Measurements from ENCODE around the gene SEMA3F. TPM values are rescaled to one million over a fixed set of nuclear protein-coding genes. Genes with fewer than 3 reads are reported as not detected.

SEMA3F gene
- total and polyA plus RNA-seq, 9 donors = 1.9 to 31.5 (median 7.2) TPM

DNA sequence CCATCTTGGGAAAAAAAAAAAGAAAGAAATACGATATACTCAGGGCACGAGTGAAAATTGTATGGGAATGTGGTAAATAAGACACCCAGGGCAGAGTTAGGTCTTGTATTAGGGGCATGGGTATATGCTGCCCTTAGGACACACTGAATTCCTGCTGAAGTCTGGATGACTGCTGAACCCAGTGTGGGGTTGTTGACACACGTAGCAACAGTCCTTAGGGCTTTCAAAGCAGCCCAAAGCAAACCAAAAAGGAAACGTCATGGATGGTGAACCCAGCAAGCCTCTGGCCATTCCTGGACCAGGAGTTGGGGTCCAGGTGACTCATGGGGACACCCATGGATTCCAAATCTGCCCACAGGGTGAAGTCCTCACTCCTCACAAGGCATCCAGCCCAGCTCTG is 27.1 kb upstream of the SEMA3F start:
- intact Hi-C loops (cut with DNase I) = loop anchor here in 1 of 4 donors (10.0 kb wide), 1 partner anchor 147 kb away; the partner anchor contains the start of gene LSMEM2
- H3K4me1 ChIP-seq (ENCODE audit: insufficient read depth) = peaks cover 10% of the 10 kb centered on the region
- H3K27ac ChIP-seq = no peak overlapping the region
- H3K9me3 ChIP-seq = no peaks in the 10 kb centered on the region
- no peaks in the 10 kb centered on the region for H3K36me3 ChIP-seq
- TF ChIP-seq, protein P1, sequence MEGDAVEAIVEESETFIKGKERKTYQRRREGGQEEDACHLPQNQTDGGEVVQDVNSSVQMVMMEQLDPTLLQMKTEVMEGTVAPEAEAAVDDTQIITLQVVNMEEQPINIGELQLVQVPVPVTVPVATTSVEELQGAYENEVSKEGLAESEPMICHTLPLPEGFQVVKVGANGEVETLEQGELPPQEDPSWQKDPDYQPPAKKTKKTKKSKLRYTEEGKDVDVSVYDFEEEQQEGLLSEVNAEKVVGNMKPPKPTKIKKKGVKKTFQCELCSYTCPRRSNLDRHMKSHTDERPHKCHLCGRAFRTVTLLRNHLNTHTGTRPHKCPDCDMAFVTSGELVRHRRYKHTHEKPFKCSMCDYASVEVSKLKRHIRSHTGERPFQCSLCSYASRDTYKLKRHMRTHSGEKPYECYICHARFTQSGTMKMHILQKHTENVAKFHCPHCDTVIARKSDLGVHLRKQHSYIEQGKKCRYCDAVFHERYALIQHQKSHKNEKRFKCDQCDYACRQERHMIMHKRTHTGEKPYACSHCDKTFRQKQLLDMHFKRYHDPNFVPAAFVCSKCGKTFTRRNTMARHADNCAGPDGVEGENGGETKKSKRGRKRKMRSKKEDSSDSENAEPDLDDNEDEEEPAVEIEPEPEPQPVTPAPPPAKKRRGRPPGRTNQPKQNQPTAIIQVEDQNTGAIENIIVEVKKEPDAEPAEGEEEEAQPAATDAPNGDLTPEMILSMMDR (IDR thresholded peaks at IDR 0.05) = no peak
- no peak for TF ChIP-seq POLR2A (IDR thresholded peaks at IDR 0.05)
- no peak for TF ChIP-seq EP300 (IDR thresholded peaks at IDR 0.05)
- no peaks in the 10 kb centered on the region for H3K27me3 ChIP-seq
- no peak for DNase-seq
- WGBS, 3 donors = 78 to 85% (median 81%) methylated on average over 4 of the region's 4 CpGs
- H3K4me3 ChIP-seq = no peak overlapping the region

DNA sequence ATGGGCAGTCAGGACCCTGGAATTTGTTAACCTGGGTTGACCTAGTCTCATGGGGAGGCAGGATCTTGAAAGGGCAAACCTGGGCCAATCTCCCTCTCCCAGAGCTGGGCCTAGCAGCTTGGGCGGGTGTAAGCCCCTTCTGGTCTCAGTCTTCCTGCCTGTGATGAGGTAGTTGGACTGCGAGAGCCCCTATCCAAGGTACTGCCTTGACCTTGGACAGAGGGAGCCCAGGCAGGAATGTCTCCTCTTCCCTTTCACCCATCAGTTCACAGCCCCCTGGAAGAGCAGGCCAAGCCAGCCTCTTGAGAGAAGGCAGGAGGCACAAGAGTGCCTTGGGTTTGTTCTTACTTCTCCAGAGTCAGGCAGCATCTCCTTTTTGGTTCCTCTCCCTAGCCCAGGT is 24.7 kb upstream of the SEMA3F start:
- no peaks in the 10 kb centered on the region for H3K9me3 ChIP-seq
- H3K4me1 ChIP-seq (ENCODE audit: insufficient read depth) = peaks cover 6% of the 10 kb centered on the region
- no peak overlapping the region for H3K27ac ChIP-seq
- no peak overlapping the region for H3K4me3 ChIP-seq
- H3K36me3 ChIP-seq = no peaks in the 10 kb centered on the region
- DNase-seq = no peak
- WGBS, 3 donors = 65 to 100% (median 97%) methylated on average over 2 of the region's 2 CpGs
- intact Hi-C loops (cut with DNase I) = no loop called here
- TF ChIP-seq, protein P1 (IDR thresholded peaks at IDR 0.05) = no peak
- TF ChIP-seq POLR2A (IDR thresholded peaks at IDR 0.05) = no peak
- no peak for TF ChIP-seq EP300 (IDR thresholded peaks at IDR 0.05)
- no peaks in the 10 kb centered on the region for H3K27me3 ChIP-seq

DNA sequence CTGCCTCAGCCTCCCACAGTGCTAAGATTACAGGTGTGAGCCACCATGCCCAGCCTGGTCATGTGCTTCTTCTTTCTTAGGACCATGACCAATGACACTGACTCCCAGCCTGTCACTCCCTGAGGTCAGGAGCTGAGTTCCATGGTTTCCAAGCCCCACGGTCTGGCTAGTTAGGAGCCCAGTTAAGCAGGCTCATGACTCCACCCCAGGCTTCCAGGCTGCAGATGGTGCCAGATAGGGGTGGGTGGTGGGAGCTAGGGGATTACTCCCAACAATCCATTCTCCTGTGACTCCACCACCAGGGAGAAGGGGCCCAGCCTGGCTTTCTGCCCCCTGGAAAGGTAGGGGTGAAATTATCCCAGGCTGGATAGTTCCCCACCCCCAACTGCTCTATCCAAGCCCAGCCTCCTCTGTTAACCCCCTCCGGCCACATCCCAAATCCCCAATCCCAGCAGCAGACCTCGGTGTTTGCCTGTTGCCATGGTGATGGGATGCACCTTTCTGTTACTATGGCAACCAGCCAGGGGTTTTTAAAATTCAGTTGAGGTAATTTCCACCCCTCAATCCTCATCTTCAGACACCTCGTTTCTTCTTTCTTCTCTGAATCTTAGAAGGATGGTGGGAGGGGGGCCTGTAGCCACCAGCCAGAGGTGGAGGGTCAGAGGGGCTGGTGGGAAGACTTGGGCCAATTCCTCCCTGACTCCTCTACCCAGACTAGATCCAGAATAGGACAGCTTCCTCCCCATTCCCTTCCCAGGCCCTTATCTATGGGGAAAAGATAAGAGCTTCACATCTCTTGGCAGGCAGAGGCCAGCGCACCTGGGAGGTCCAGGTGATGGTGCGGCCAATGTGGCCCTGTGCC is 22.5 kb upstream of the SEMA3F start:
- DNase-seq = no peak
- no peaks in the 10 kb centered on the region for H3K27me3 ChIP-seq
- TF ChIP-seq, protein P1 (IDR thresholded peaks at IDR 0.05) = no peak
- TF ChIP-seq EP300 (IDR thresholded peaks at IDR 0.05) = no peak
- no peak for TF ChIP-seq POLR2A (IDR thresholded peaks at IDR 0.05)
- no peaks in the 10 kb centered on the region for H3K9me3 ChIP-seq
- no peaks in the 10 kb centered on the region for H3K4me1 ChIP-seq (ENCODE audit: insufficient read depth)
- intact Hi-C loops (cut with DNase I) = no loop called here
- no peak overlapping the region for H3K4me3 ChIP-seq
- no peaks in the 10 kb centered on the region for H3K36me3 ChIP-seq
- WGBS, 3 donors = 55 to 60% (median 59%) methylated on average over 6 of the region's 6 CpGs
- H3K27ac ChIP-seq = no peak overlapping the region

DNA sequence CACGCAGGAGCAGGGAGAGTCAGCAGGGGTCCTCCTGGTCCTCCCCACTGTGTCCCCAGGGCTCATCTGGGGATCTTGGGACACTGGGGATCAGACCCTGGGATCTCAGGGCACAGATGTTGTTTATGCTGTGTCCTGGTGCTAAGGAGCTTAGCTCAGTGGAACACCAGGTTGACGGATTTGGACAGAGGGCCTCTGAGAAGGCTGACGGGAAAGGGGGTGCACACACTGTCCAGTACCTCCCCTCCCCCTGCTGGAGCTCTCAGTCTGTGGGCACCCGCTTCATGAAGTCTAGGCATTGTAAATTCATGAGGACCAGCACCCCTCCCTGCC is 21.9 kb upstream of the SEMA3F start:
- no peak for TF ChIP-seq EP300 (IDR thresholded peaks at IDR 0.05)
- TF ChIP-seq, protein P1 (IDR thresholded peaks at IDR 0.05) = no peak
- TF ChIP-seq POLR2A (IDR thresholded peaks at IDR 0.05) = no peak
- 65 to 72% (median 71%) methylated on average over 4 of the region's 4 CpGs for WGBS, 3 donors
- no peak for DNase-seq
- intact Hi-C loops (cut with DNase I) = no loop called here
- H3K27me3 ChIP-seq = no peaks in the 10 kb centered on the region
- no peaks in the 10 kb centered on the region for H3K9me3 ChIP-seq
- H3K4me3 ChIP-seq = no peak overlapping the region
- H3K27ac ChIP-seq = no peak overlapping the region
- H3K4me1 ChIP-seq (ENCODE audit: insufficient read depth) = no peaks in the 10 kb centered on the region
- H3K36me3 ChIP-seq = no peaks in the 10 kb centered on the region

Data from ovary (tissue), 9 donors.